SK-N-SH (cell line): ENCODE measurements around the gene USP34. TPM values are rescaled to one million over a fixed set of nuclear protein-coding genes. Genes with fewer than 3 reads are reported as not detected.
A peak's percentile ranks its signal among the peaks of the same experiment; 100 is the strongest.

Experiments used
- CTCF ChIA-PET: fragments of 300-600, 350-600 bp; formaldehyde crosslinking; extraction: SDS; loops from one replicate; lab custom pipeline; 2021; lab: Yijun Ruan, JAX
- POLR2A ChIA-PET: fragments of 350-600 bp; sonication (Branson Sonifier 250); formaldehyde crosslinking; extraction: SDS; loops from one replicate; lab custom pipeline; 2020; ENCODE audit warnings: antibody characterized with exemption, inconsistent platforms; lab: Yijun Ruan, JAX
- DNase-seq: peaks from one replicate; pipeline ENCODE4 v3.0.0; 2012
- H2AFZ ChIP-seq: fragments of 200-600 bp; sonication (generic); 2 replicates; pipeline ENCODE4 v1.8.1; 2016; ENCODE audit warnings: antibody characterized with exemption, mild to moderate bottlenecking, low read depth
- H3F3A ChIP-seq: fragments of 200-600 bp; sonication (generic); replicated peaks from 2 replicates; pipeline ENCODE3; 2016; ENCODE audit warnings: antibody characterized with exemption, mild to moderate bottlenecking; ENCODE audit not compliant: insufficient read depth
- H3K27ac ChIP-seq, 2 experiments: fragments of 200-500 bp in 1 of 2; fragments of 200-600 bp in 1 of 2; sonication (Bioruptor generic) in 1 of 2; sonication (generic), shearing (Covaris generic) in 1 of 2; 2 replicates each; pipeline versions ENCODE4 v1.5.1 to v1.6.1; 2014 to 2016; ENCODE audit warnings: low read depth in 2 of 2, inconsistent platforms in 1 of 2, low read length in 1 of 2, mild to moderate bottlenecking in 1 of 2, mixed read lengths in 1 of 2
- H3K27me3 ChIP-seq: fragments of 200-600 bp; sonication (generic), shearing (Covaris generic); 2 replicates; pipeline ENCODE4 v1.6.1; 2016; ENCODE audit warnings: mixed run types; ENCODE audit not compliant: insufficient read depth
- H3K36me3 ChIP-seq, 2 experiments: fragments of 200-500 bp in 1 of 2; fragments of 200-600 bp in 1 of 2; sonication (Bioruptor generic) in 1 of 2; sonication (generic) in 1 of 2; replicated peaks in 1 of 2; 2 replicates each; pipeline versions ENCODE3 to v1.5.1; 2014 to 2016; ENCODE audit warnings: low read length in 1 of 2, mild to moderate bottlenecking in 1 of 2; ENCODE audit not compliant: insufficient read depth in 2 of 2, control insufficient read depth in 1 of 2
- H3K4me1 ChIP-seq, 2 experiments: fragments of 200-500 bp in 1 of 2; fragments of 200-600 bp in 1 of 2; sonication (Bioruptor generic) in 1 of 2; sonication (generic), shearing (Covaris generic) in 1 of 2; 2 replicates each; pipeline versions ENCODE4 v1.5.1 to v1.6.1; 2014 to 2016; ENCODE audit warnings: low read depth in 1 of 2, low read length in 1 of 2, mixed run types in 1 of 2; ENCODE audit not compliant: insufficient read depth in 2 of 2, control insufficient read depth in 1 of 2
- H3K4me2 ChIP-seq: fragments of 200-600 bp; sonication (generic), shearing (Covaris generic); 2 replicates; pipeline ENCODE4 v1.6.1; 2017; ENCODE audit warnings: mixed run types
- H3K4me3 ChIP-seq, 2 experiments: fragments of 200-500 bp in 1 of 2; fragments of 200-600 bp in 1 of 2; sonication (Bioruptor generic) in 1 of 2; sonication (generic), shearing (Covaris generic) in 1 of 2; 2 replicates each; pipeline versions ENCODE4 v1.5.1 to v1.8.1; 2014 to 2016; ENCODE audit warnings: low read depth in 2 of 2, inconsistent platforms in 1 of 2, low read length in 1 of 2, mild to moderate bottlenecking in 1 of 2, mixed read lengths in 1 of 2, moderate library complexity in 1 of 2
- H3K79me2 ChIP-seq: fragments of 200-600 bp; sonication (generic); 2 replicates; pipeline ENCODE4 v1.8.1; 2017; ENCODE audit warnings: mild to moderate bottlenecking; ENCODE audit not compliant: insufficient read depth
- H3K9ac ChIP-seq: fragments of 200-600 bp; sonication (generic); 2 replicates; pipeline ENCODE4 v1.6.1; 2017; ENCODE audit warnings: mixed run types
- H3K9me2 ChIP-seq: fragments of 200-600 bp; sonication (generic); 2 replicates; pipeline ENCODE4 v1.6.1; 2017; ENCODE audit warnings: mixed run types
- H3K9me3 ChIP-seq: fragments of 200-600 bp; sonication (generic); 2 replicates; pipeline ENCODE4 v1.6.1; 2017; ENCODE audit warnings: mixed run types, mild to moderate bottlenecking, moderate library complexity
- H4K20me1 ChIP-seq: fragments of 200-600 bp; sonication (generic); 2 replicates; pipeline ENCODE4 v1.6.1; 2017; ENCODE audit warnings: mild to moderate bottlenecking, mixed run types; ENCODE audit not compliant: insufficient read depth
- CHD2 ChIP-seq: fragments of 150-350 bp; IDR thresholded peaks from 2 replicates; pipeline ENCODE4 v1.6.1; 2018; ENCODE audit warnings: low read length; ENCODE audit not compliant: partially characterized antibody
- CTCF ChIP-seq: fragments of 200-600 bp; sonication (generic); IDR thresholded peaks from 2 replicates; pipeline ENCODE4 v1.6.1; 2017; ENCODE audit warnings: antibody characterized with exemption, mild to moderate bottlenecking, moderate library complexity
- GATA2 ChIP-seq: sonication (generic); formaldehyde crosslinking; IDR thresholded peaks from 2 replicates; pipeline ENCODE4 v1.5.0; 2020; ENCODE audit warnings: mild to moderate bottlenecking, missing genetic modification reagents
- JUND ChIP-seq: IDR thresholded peaks from 2 replicates; pipeline ENCODE4 v1.4.0; 2012
- MEF2A ChIP-seq: IDR thresholded peaks from 2 replicates; pipeline ENCODE4 v1.4.0; 2012; ENCODE audit warnings: low read depth, borderline replicate concordance
- NFIC ChIP-seq: IDR thresholded peaks from 2 replicates; pipeline ENCODE4 v1.4.0; 2012; ENCODE audit warnings: borderline replicate concordance
- NRF1 ChIP-seq: IDR thresholded peaks from 2 replicates; pipeline ENCODE4 v1.6.1; 2012; ENCODE audit warnings: low read depth, mild to moderate bottlenecking, low read length
- POLR2AphosphoS5 ChIP-seq: IDR thresholded peaks from 2 replicates; pipeline ENCODE4 v1.6.1; 2012; ENCODE audit warnings: low read depth, low read length
- RAD21 ChIP-seq: IDR thresholded peaks from 2 replicates; pipeline ENCODE4 v1.6.1; 2012; ENCODE audit warnings: mild to moderate bottlenecking, low read length
- REST ChIP-seq: IDR thresholded peaks from 2 replicates; pipeline ENCODE4 v1.6.1; 2012; ENCODE audit warnings: mild to moderate bottlenecking, low read depth, low read length, moderate library complexity
- RFX5 ChIP-seq: IDR thresholded peaks from 2 replicates; pipeline ENCODE4 v1.6.1; 2012; ENCODE audit warnings: mild to moderate bottlenecking, improper control_type of control experiment, low read length
- SIN3A ChIP-seq: IDR thresholded peaks from 2 replicates; pipeline ENCODE4 v1.6.1; 2012; ENCODE audit warnings: low read depth, mild to moderate bottlenecking, low read length, moderate library complexity, borderline replicate concordance
- SMC3 ChIP-seq: IDR thresholded peaks from 2 replicates; pipeline ENCODE4 v1.6.1; 2012; ENCODE audit warnings: low read depth, low read length, improper control_type of control experiment
- TCF12 ChIP-seq: IDR thresholded peaks from 2 replicates; pipeline ENCODE4 v1.4.0; 2012
- USF2 ChIP-seq: fragments of 150-350 bp; IDR thresholded peaks from 2 replicates; pipeline ENCODE4 v1.6.1; 2017; ENCODE audit warnings: antibody characterized with exemption, low read length, low read depth, borderline replicate concordance
- YY1 ChIP-seq: IDR thresholded peaks from 2 replicates; pipeline ENCODE4 v1.4.0; 2012; ENCODE audit warnings: low read depth, mild to moderate bottlenecking
- WGBS: methylation state at CpG from one replicate; pipeline ENCODE4 v1.1.6; 2017; ENCODE audit warnings: low lambda C conversion rate; 5-methylcytosine and 5-hydroxymethylcytosine counted together
- polyA plus RNA-seq, 3 experiments: library from polyadenylated mRNA; depleted of rRNA; stranded (reverse); fragments of >200 nt; gene quantifications; 2 replicates each; pipeline ENCODE4 v1.2.3, GENCODE V29; 2012

Gene USP34
- polyA plus RNA-seq, 1 of the 3 experiments (the other 2 are of a cell fraction): 31.4 TPM

DNA sequence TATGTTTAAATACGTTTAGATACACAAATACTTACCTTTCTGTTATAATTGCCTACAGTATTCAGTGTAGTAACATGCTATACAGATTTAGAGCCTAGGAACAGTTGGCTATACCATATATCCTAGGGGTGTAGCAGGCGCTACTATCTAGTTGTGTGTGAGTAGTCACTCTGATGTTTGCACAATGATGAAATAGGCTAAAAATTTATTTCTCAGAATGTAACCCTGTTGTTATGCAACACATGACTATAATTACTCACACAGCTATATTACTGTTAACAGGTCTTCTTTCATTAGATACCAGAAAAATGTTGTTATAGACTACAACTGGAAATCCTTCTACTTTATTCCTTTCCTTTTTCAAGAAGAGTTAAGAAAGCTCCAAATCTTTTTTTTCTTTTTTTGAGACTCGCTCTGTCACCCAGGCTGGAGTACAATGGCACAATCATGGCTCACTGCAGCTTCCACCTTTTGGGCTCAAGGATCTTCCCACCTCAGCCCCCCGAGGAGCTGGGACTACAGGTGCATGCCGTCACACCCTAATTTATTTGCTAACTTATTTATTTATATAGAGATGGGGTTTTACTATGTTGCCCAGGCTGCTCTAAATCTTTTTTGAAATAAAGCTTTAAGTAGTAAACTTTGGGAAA, 260.4 kb downstream of the USP34 start:
- Histone ChIP-seq H4K20me1 (no peaks in the 10 kb centered on the region), H3K36me3 (peaks cover 71 to 80% of the 10 kb centered on the region in 2 experiments), H3K27ac (peak overlapping the region in 1 of 2 experiments; percentile 27; a peak in 1 of 4 replicates), H3K27me3 (no peaks in the 10 kb centered on the region), H3K4me3 (no peak overlapping the region), H3K79me2 (no peaks in the 10 kb centered on the region), H3K4me1 (no peaks in the 10 kb centered on the region), H3F3A (peaks cover 19% of the 10 kb centered on the region), H2AFZ (no peak overlapping the region), H3K9me3 (no peaks in the 10 kb centered on the region), H3K9me2 (no peaks in the 10 kb centered on the region), H3K9ac (no peak overlapping the region), H3K4me2 (no peak overlapping the region)
- DNase-seq: no peak
- TF ChIP-seq CTCF (no peak), GATA2 (CRISPR knock-in tag) (no peak), JUND (no peak), RAD21 (no peak), POLR2AphosphoS5 (no peak), CHD2 (no peak), REST (no peak), MEF2A (no peak), USF2 (no peak), NRF1 (no peak), YY1 (no peak), SMC3 (no peak), TCF12 (no peak), NFIC (no peak), RFX5 (no peak), SIN3A (no peak)
- 84% methylated on average over 5 of the region's 5 CpGs for WGBS
- POLR2A ChIA-PET: no interaction called here
- CTCF ChIA-PET: interaction anchor here (1.1 kb wide), 1 partner anchor 37 kb away, joined by 3 read pairs; no protein-coding TSS in a partner anchor
